Measurements from ENCODE around the gene CDK6.

The CDK6 gene

DNA sequence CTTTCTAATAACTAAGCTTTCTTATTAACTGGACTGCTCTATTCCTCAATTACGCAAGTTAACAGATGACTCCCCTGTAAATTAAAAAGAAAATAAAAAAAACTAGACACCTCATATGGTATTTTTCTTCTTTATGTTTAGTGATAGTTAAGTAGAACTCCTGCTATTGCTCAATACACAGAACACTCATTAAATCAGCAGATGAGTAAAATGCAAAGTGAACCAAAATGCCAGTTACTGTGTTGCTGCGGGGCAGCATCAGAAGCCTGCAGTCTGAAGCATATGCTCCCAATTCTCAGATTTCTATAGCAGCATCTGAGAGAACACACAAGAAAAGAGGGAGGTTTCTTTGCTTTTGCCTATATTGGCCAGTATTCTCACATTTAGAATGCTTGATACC is 28.4 kb downstream of the CDK6 start:
- Histone ChIP-seq H3K4me2 (ENCODE audit: low read length) (no peak overlapping the region), H3K36me3 (ENCODE audit: insufficient read depth, low read length) (peaks cover 27% of the 10 kb centered on the region), H3K79me2 (ENCODE audit: insufficient read depth, low read length) (peaks cover 45% of the 10 kb centered on the region), H4K20me1 (ENCODE audit: insufficient read depth, low read length) (no peaks in the 10 kb centered on the region), H2AFZ (ENCODE audit: low read length) (no peak overlapping the region), H3K9me3 (ENCODE audit: low read length) (no peaks in the 10 kb centered on the region), H3K9me2 (ENCODE audit: low read depth, low read length) (no peaks in the 10 kb centered on the region), H3K4me3 (ENCODE audit: low read depth, low read length, poor library complexity, severe bottlenecking) (no peak overlapping the region), H3K27ac (ENCODE audit: low read depth, low read length, poor library complexity, severe bottlenecking) (no peak overlapping the region), H3K9ac (ENCODE audit: low read length) (no peak overlapping the region), H3K4me1 (ENCODE audit: insufficient read depth, low read length, severe bottlenecking) (peaks cover 40% of the 10 kb centered on the region), H3F3A (ENCODE audit: insufficient read depth, low read length) (no peaks in the 10 kb centered on the region), H3K27me3 (ENCODE audit: insufficient read depth, low read length) (no peaks in the 10 kb centered on the region)
- TF ChIP-seq EZH2 (IDR thresholded peaks at IDR 0.05; ENCODE audit: borderline replicate concordance, low read length): no peak
- TF ChIP-seq, protein P1, sequence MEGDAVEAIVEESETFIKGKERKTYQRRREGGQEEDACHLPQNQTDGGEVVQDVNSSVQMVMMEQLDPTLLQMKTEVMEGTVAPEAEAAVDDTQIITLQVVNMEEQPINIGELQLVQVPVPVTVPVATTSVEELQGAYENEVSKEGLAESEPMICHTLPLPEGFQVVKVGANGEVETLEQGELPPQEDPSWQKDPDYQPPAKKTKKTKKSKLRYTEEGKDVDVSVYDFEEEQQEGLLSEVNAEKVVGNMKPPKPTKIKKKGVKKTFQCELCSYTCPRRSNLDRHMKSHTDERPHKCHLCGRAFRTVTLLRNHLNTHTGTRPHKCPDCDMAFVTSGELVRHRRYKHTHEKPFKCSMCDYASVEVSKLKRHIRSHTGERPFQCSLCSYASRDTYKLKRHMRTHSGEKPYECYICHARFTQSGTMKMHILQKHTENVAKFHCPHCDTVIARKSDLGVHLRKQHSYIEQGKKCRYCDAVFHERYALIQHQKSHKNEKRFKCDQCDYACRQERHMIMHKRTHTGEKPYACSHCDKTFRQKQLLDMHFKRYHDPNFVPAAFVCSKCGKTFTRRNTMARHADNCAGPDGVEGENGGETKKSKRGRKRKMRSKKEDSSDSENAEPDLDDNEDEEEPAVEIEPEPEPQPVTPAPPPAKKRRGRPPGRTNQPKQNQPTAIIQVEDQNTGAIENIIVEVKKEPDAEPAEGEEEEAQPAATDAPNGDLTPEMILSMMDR (IDR thresholded peaks at IDR 0.05; ENCODE audit: low read length): no peak

DNA sequence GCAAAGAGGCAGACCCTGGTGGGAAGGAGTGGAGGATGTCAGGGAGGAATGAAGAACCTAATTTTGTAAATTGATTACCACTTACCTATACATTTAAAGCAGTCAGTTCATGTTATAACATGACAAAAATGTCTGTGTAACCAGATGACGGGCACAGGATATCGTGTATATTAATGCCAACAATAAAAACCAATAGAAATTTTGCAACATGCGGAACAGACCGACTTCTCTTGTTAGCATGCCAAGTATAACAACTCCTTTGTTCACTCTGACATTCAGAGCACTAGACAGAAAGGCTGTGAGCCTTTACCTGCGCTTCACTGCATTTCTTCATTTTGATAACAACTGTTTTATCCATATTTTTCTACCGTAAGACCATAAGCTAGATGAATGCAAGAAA is 29.9 kb downstream of the CDK6 start:
- Histone ChIP-seq H3K79me2 (ENCODE audit: insufficient read depth, low read length) (peaks cover 30% of the 10 kb centered on the region), H3K4me1 (ENCODE audit: insufficient read depth, low read length, severe bottlenecking) (peaks cover 25% of the 10 kb centered on the region), H3F3A (ENCODE audit: insufficient read depth, low read length) (no peaks in the 10 kb centered on the region)

DNA sequence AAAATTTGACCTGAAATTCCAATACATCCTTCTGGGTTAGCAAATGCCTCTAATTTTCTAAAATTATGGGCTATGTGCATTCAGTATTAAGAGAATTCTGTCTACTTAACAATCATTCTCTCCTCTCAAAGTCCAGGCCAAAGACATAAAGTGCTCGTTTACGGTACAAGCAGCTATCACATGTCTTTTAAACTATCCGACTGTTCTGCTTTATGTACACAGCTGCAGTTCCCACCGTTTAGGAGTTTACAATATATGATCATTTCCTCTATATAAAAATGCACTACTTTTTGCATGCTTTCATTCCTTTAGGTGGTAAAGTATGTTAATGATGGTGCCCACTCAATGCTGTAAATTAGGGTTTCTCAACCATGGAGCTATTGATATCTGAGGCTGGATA is 34.0 kb downstream of the CDK6 start:
- no peak overlapping the region for H3K9ac ChIP-seq (ENCODE audit: low read length)
- no peak for TF ChIP-seq EZH2 (IDR thresholded peaks at IDR 0.05; ENCODE audit: borderline replicate concordance, low read length)
- TF ChIP-seq, protein P1 (IDR thresholded peaks at IDR 0.05; ENCODE audit: low read length): no peak
- no peak overlapping the region for H3K4me3 ChIP-seq (ENCODE audit: low read depth, low read length, poor library complexity, severe bottlenecking)
- H3K4me2 ChIP-seq (ENCODE audit: low read length): no peak overlapping the region
- H3K79me2 ChIP-seq (ENCODE audit: insufficient read depth, low read length): no peaks in the 10 kb centered on the region; the same call in 1 of the 2 replicates
- H3F3A ChIP-seq (ENCODE audit: insufficient read depth, low read length): no peaks in the 10 kb centered on the region
- no peaks in the 10 kb centered on the region for H3K27me3 ChIP-seq (ENCODE audit: insufficient read depth, low read length)
- H3K4me1 ChIP-seq (ENCODE audit: insufficient read depth, low read length, severe bottlenecking): peaks cover 31% of the 10 kb centered on the region
- no peaks in the 10 kb centered on the region for H3K9me3 ChIP-seq (ENCODE audit: low read length)
- peaks cover 20% of the 10 kb centered on the region for H3K36me3 ChIP-seq (ENCODE audit: insufficient read depth, low read length)
- no peaks in the 10 kb centered on the region for H4K20me1 ChIP-seq (ENCODE audit: insufficient read depth, low read length)
- no peak overlapping the region for H3K27ac ChIP-seq (ENCODE audit: low read depth, low read length, poor library complexity, severe bottlenecking)
- H2AFZ ChIP-seq (ENCODE audit: low read length): no peak overlapping the region
- H3K9me2 ChIP-seq (ENCODE audit: low read depth, low read length): no peaks in the 10 kb centered on the region

More for the DNA sequence above, 29.9 kb downstream of the CDK6 start:
- Histone ChIP-seq H4K20me1 (ENCODE audit: insufficient read depth, low read length) (no peaks in the 10 kb centered on the region), H3K9ac (ENCODE audit: low read length) (no peak overlapping the region), H3K9me3 (ENCODE audit: low read length) (no peaks in the 10 kb centered on the region), H3K27ac (ENCODE audit: low read depth, low read length, poor library complexity, severe bottlenecking) (no peak overlapping the region), H3K4me2 (ENCODE audit: low read length) (no peak overlapping the region), H3K27me3 (ENCODE audit: insufficient read depth, low read length) (no peaks in the 10 kb centered on the region), H2AFZ (ENCODE audit: low read length) (no peak overlapping the region), H3K9me2 (ENCODE audit: low read depth, low read length) (no peaks in the 10 kb centered on the region), H3K4me3 (ENCODE audit: low read depth, low read length, poor library complexity, severe bottlenecking) (no peak overlapping the region), H3K36me3 (ENCODE audit: insufficient read depth, low read length) (peaks cover 25% of the 10 kb centered on the region)
- no peak for TF ChIP-seq EZH2 (IDR thresholded peaks at IDR 0.05; ENCODE audit: borderline replicate concordance, low read length)
- TF ChIP-seq, protein P1 (IDR thresholded peaks at IDR 0.05; ENCODE audit: low read length): no peak

Data from OCI-LY1 (cell line).